ENCODE measurements around the gene LMX1B. TPM values are rescaled to one million over a fixed set of nuclear protein-coding genes. Genes with fewer than 3 reads are reported as not detected.

Gene LMX1B
- total and polyA plus RNA-seq, 3 donors from 2014 or later: 2.8 to 7.6 (median 7.6) TPM

DNA sequence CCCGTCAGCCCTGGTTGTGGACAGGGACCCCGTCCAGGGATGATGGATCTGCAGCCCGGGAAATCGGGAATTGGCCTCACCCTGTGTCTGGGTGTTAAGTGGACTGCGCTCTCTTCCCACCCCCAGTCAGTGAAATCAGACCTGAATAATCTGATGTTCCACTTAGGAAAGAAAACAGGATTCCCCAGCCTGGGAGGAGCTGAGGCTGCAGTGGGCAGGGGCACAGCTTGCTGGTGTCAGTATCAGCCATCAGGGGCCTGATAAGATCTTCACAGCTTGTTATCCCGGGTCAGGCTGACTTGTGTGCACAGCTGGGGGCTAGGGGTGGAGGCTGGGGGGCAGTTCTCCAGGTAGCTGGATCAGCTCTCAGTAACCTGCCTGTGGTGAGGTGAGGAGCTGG lies 29.1 kb downstream of the LMX1B start:
- intact Hi-C loops (cut with DNase I; ENCODE audit: low total_unique reads): no loop called here
- TF ChIP-seq POLR2A (IDR thresholded peaks at IDR 0.05): no peak
- TF ChIP-seq, protein P1, sequence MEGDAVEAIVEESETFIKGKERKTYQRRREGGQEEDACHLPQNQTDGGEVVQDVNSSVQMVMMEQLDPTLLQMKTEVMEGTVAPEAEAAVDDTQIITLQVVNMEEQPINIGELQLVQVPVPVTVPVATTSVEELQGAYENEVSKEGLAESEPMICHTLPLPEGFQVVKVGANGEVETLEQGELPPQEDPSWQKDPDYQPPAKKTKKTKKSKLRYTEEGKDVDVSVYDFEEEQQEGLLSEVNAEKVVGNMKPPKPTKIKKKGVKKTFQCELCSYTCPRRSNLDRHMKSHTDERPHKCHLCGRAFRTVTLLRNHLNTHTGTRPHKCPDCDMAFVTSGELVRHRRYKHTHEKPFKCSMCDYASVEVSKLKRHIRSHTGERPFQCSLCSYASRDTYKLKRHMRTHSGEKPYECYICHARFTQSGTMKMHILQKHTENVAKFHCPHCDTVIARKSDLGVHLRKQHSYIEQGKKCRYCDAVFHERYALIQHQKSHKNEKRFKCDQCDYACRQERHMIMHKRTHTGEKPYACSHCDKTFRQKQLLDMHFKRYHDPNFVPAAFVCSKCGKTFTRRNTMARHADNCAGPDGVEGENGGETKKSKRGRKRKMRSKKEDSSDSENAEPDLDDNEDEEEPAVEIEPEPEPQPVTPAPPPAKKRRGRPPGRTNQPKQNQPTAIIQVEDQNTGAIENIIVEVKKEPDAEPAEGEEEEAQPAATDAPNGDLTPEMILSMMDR (IDR thresholded peaks at IDR 0.05): no peak
- Histone ChIP-seq H3K4me1 (peaks cover 3% of the 10 kb centered on the region), H3K36me3 (ENCODE audit: low read depth, missing control alignments) (no peaks in the 10 kb centered on the region), H3K27me3 (no peaks in the 10 kb centered on the region), H3K27ac (no peak overlapping the region), H3K4me3 (no peak overlapping the region), H3K9me3 (no peaks in the 10 kb centered on the region)
- WGBS, 2 donors: 70 to 74% methylated on average over 6 of the region's 6 CpGs
- no peak for DNase-seq

DNA sequence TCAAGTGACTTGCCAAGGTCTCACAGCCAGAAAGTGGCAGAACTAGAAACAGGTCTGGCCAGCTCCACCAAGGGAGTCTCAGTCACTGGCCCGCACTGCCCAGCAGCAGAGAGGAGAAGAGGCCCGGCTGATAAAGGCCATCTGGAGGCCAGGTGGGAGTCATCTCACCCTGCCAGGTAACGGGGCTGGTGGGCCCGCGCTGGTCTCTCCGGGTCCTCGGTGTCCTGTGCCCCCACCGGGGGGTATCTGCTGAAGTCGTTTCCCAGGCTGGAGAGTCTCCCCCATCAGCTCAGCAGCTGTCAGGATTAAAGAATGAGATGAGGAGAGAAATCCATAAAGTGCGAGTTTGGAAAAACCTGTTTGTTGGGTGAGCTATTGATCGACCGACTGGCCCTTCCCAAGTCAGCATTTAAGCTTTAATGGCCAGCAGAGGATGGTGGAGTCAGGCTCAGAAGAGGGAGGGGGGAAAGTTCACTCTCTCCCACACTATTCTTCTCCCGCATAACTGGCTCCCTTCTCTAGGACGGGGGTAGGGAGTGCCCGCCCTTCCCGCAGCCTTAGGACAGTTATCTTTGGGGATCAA lies 30.3 kb downstream of the LMX1B start:
- H3K27me3 ChIP-seq: no peaks in the 10 kb centered on the region
- TF ChIP-seq POLR2A (IDR thresholded peaks at IDR 0.05): no peak
- TF ChIP-seq, protein P1 (IDR thresholded peaks at IDR 0.05): no peak
- 37 to 46% methylated on average over 14 to 16 of the region's 16 CpGs for WGBS, 2 donors
- no peak for DNase-seq
- H3K36me3 ChIP-seq (ENCODE audit: low read depth, missing control alignments): no peaks in the 10 kb centered on the region
- no peaks in the 10 kb centered on the region for H3K4me1 ChIP-seq
- H3K4me3 ChIP-seq: no peak overlapping the region
- intact Hi-C loops (cut with DNase I; ENCODE audit: low total_unique reads): no loop called here
- no peak overlapping the region for H3K27ac ChIP-seq
- H3K9me3 ChIP-seq: no peaks in the 10 kb centered on the region

DNA sequence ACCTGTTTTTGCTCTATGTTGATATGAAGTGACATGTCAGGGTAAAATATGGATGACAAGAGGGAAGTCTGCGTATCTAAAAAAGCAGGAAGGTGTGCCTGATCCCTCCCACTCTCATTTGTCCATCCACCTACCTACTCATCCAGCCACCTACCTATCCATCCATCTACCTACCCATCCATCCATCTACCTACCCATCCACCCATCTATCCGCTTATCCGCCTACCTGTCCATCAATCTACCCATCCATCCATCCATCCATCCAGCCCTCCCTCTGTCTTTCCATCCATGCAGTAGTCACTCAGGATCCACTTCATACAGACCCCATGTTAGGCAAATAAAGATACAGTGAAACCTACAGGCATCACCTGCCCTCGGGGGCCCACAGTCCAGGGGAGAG lies 32.4 kb downstream of the LMX1B start:
- no peak overlapping the region for H3K4me3 ChIP-seq
- no peaks in the 10 kb centered on the region for H3K36me3 ChIP-seq (ENCODE audit: low read depth, missing control alignments)
- DNase-seq: no peak
- no peaks in the 10 kb centered on the region for H3K4me1 ChIP-seq
- TF ChIP-seq POLR2A (IDR thresholded peaks at IDR 0.05): no peak
- TF ChIP-seq, protein P1 (IDR thresholded peaks at IDR 0.05): no peak
- 80 to 89% methylated on average over 4 of the region's 4 CpGs for WGBS, 2 donors
- no peaks in the 10 kb centered on the region for H3K27me3 ChIP-seq
- intact Hi-C loops (cut with DNase I; ENCODE audit: low total_unique reads): no loop called here
- H3K27ac ChIP-seq: no peak overlapping the region
- H3K9me3 ChIP-seq: no peaks in the 10 kb centered on the region

DNA sequence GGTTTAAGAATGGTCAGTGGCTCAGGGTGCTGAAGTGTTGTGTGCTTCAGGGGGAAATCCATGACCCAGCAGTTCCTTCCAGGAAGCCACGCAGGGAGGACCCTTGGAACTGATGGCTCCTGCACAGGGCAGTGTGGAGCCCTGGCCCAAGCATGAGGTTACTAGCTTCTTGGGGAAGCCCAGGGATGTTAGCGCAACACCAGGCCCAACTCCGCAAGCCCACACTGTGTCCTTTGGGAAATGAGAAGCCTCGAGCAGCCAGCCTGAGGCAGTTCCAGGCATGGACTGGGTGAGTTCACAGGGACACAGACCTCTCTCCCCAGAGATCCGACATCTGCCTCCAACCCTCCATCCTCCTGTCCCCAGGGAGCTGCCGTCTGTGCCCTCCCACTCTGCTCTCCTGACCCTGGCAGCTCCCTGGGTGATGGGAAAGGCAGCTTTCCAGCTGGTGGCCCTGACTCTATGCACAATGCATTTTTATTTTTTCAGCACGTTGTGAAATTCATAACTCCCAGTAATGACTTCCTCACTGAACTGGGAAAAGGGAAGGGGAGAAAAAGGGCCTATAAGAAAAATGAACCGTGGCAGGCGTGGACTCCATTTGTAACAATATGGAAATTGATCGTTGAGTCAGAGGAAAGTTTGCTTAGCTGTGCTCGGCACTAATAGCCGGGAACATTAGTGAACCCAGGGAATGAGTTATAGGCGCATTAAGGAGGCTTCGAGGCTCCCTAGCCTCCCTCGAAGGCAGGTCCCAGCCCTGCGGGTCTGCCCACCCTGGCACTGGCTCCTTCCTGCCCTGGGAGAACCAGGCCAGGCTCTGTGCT lies 34.1 kb downstream of the LMX1B start:
- H3K36me3 ChIP-seq (ENCODE audit: low read depth, missing control alignments): no peaks in the 10 kb centered on the region
- H3K4me3 ChIP-seq: no peak overlapping the region
- 71 to 73% methylated on average over 16 of the region's 16 CpGs for WGBS, 2 donors
- no peak overlapping the region for H3K27ac ChIP-seq
- DNase-seq: no peak
- no peaks in the 10 kb centered on the region for H3K4me1 ChIP-seq
- intact Hi-C loops (cut with DNase I; ENCODE audit: low total_unique reads): no loop called here
- H3K9me3 ChIP-seq: no peaks in the 10 kb centered on the region
- TF ChIP-seq, protein P1 (IDR thresholded peaks at IDR 0.05): no peak
- TF ChIP-seq POLR2A (IDR thresholded peaks at IDR 0.05): no peak
- H3K27me3 ChIP-seq: no peaks in the 10 kb centered on the region
